ENCODE measurements around the gene TMEM140.

DNA sequence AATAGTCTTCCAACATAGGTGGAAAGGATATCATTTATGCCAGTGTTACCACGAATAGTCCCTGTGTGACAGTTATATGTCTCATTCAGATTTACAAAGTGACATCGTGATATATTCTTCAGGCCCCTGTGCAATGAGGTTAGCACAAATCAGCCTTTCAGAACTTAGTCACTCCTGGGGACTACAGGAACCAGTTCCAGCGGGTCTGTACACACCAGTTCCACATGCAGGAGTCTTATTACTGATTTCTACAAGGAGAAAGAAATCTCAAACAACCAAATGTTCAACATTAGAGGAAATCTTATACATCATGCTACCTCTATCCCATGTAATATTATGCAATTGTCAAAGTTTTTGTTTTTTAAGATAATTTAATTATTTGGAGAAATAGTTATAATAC lies 67.8 kb downstream of the TMEM140 start:
- TF ChIP-seq, protein P1, sequence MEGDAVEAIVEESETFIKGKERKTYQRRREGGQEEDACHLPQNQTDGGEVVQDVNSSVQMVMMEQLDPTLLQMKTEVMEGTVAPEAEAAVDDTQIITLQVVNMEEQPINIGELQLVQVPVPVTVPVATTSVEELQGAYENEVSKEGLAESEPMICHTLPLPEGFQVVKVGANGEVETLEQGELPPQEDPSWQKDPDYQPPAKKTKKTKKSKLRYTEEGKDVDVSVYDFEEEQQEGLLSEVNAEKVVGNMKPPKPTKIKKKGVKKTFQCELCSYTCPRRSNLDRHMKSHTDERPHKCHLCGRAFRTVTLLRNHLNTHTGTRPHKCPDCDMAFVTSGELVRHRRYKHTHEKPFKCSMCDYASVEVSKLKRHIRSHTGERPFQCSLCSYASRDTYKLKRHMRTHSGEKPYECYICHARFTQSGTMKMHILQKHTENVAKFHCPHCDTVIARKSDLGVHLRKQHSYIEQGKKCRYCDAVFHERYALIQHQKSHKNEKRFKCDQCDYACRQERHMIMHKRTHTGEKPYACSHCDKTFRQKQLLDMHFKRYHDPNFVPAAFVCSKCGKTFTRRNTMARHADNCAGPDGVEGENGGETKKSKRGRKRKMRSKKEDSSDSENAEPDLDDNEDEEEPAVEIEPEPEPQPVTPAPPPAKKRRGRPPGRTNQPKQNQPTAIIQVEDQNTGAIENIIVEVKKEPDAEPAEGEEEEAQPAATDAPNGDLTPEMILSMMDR (IDR thresholded peaks at IDR 0.05 in 4 of 5, conservative IDR thresholded peaks at IDR 0.05 in 1 of 5): no peak
- no peak for TF ChIP-seq POLR2A (IDR thresholded peaks at IDR 0.05)

Data from gastrocnemius medialis (tissue), 4 donors.